GM19240 (cell line): Measurements from ENCODE around the gene NFATC2IP.
A peak's percentile ranks its signal among the peaks of the same experiment; 100 is the strongest.
"Not testable (repeated sequence)": the region's sequence is repeated elsewhere in the genome, so short reads cannot be mapped to it uniquely, and the experiment has no call there.

Experiments used
- DNase-seq: peaks from one replicate; pipeline ENCODE4 v3.0.0; 2011; ENCODE audit warnings: low spot score; ENCODE audit not compliant: insufficient read length

The NFATC2IP gene

DNA sequence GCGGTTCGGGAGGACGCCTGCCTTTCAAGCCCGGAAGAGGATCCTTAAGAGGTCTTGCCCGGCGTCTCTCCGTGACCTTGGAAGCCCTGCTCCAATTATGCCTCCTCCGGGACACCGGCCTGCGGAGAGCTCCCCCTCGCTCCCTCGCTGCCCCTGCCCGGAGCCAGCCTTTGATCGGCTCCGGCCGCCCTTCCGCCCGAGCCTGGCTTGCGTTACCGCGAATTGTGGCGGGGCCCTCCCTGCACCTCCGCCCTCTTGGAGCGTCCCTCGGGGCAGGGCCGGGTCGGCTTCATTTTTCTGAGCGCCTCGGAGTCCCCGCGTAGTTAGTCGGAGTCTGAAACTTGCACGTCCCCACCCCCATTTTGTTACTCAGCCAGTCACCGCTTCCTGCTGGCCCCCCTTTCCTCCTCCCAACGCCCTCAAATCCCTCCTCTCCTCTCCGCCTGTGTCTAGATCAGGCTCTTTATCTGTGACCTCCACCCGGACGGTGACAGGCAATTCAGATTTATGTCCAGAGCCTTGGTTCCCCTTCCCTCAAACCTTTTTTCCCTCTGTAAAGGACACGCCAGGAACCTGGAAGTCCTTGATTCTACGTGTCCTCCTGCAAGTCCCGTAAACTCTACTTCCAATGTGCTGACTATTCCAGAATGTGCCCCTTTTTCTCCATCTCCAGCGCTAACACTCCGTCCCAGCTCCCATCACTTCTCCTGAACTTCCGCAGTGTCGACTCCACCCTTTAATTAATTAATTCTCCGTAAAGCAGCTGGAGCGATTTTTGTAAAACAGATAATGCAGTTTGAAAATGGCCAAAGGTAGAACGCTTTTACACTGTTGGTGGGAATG is 25.1 kb upstream of the NFATC2IP start:
- DNase-seq: no peak

DNA sequence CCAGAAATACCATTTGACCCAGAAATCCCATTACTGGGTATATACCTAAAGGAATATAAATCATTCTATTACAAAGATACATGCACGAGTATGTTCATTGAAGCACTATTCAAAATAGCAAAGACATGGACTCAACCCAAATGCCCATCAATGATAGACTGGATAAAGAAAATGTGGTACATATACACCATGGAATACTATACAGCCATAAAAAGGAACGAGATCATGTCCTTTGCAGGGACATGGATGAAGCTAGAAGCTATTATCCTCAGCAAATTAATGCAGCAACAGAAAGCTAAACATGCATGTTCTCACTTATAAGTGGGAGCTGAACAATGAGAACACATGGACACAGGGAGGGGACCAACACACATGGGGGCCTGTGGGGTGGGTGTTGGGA is 24.5 kb upstream of the NFATC2IP start:
- DNase-seq: not testable (repeated sequence)

GRCh38 chr16:28927815-28928214 is 22.9 kb upstream of the NFATC2IP start:
- no peak for DNase-seq

GRCh38 chr16:28930203-28930602 is 20.5 kb upstream of the NFATC2IP start:
- no peak for DNase-seq

DNA sequence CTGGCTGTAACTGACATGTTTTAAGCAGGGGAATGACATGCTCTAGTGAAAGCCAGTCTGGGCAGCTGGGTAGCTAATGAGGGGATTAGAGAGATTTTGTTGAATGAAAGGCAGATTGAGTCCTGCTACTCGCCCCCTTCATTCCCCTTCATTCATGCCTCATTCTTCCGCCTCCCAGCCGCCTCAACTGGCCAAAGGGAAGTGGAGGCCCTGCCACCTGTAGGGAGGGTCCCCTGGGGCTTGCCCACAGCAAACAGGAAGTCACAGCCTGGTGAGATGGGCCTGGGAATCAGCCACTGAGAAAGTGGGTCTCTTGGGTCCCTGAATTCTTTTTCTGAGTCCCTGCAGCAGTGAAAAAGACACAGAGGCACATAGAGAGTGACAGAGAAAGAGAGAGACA is 20.1 kb upstream of the NFATC2IP start:
- DNase-seq: no peak

- no peak for DNase-seq
Observed at GRCh38 chr16:28931801-28932225, 18.9 kb upstream of the NFATC2IP start, which contains the start of gene CD19. CD19 (plus strand) TSS chr16:28931971; CDS start chr16:28932001, 30 bp downstream.

GRCh38 chr16:28932339-28933141 is 18.2 kb upstream of the NFATC2IP start:
- no peak for DNase-seq

DNA sequence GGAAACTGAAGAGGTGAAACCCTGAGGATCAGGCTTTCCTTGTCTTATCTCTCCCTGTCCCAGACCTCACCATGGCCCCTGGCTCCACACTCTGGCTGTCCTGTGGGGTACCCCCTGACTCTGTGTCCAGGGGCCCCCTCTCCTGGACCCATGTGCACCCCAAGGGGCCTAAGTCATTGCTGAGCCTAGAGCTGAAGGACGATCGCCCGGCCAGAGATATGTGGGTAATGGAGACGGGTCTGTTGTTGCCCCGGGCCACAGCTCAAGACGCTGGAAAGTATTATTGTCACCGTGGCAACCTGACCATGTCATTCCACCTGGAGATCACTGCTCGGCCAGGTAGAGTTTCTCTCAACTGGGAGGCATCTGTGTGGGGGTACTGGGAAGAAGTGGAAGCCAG is 17.6 kb upstream of the NFATC2IP start:
- DNase-seq: no peak

- DNase-seq: no peak
Observed at GRCh38 chr16:28935346-28935745, 15.4 kb upstream of the NFATC2IP start.

DNA sequence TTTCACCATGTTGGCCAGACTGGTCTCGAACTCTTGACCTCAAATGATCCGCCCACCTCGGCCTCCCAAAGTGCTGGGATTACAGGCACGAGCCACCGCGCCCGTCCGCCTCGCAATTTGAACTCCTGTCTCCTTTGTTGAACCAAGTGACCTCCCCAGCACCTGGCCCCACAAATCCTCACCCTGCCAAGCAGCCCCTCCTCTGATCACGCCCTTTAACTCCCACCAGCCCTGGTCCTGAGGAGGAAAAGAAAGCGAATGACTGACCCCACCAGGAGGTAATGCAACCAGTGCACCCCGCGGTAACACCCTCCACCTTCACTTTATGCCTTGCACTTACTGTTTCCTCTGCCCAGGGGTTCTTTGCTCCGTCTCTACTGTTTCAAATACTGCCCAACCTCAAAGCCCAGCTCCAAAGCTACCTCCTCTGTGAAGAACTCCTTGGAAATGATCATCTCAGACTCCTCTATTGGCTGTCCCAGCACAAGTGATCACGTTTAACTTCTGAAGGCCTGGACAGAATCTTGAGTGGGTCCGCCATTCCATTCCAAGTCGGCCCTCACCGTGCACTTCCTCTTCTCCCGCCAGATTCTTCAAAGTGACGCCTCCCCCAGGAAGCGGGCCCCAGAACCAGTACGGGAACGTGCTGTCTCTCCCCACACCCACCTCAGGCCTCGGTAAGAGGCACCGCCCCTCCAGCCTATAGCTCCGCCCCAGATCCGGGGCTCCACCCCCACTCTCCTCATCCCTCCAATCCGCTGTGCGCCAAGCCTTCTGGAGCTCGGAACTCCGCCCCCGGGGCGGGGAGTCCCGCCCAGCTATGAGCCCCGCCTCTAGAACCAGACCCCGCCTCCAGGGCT is 14.6 kb upstream of the NFATC2IP start:
- peak; percentile 70 for DNase-seq

DNA sequence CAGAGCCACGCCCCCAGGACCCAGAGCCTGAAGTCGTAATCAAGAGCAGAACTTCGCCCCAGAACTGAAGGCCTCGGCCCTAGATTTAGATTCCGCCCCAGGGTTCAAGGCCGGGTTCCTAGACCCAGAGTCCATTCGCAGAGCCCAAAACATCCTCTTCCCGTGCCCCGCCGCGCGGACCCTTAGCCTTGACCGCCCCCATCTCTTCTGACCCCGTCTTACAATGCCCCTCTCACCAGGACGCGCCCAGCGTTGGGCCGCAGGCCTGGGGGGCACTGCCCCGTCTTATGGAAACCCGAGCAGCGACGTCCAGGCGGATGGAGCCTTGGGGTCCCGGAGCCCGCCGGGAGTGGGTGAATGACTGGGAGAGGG is 14.0 kb upstream of the NFATC2IP start:
- DNase-seq: no peak

DNA sequence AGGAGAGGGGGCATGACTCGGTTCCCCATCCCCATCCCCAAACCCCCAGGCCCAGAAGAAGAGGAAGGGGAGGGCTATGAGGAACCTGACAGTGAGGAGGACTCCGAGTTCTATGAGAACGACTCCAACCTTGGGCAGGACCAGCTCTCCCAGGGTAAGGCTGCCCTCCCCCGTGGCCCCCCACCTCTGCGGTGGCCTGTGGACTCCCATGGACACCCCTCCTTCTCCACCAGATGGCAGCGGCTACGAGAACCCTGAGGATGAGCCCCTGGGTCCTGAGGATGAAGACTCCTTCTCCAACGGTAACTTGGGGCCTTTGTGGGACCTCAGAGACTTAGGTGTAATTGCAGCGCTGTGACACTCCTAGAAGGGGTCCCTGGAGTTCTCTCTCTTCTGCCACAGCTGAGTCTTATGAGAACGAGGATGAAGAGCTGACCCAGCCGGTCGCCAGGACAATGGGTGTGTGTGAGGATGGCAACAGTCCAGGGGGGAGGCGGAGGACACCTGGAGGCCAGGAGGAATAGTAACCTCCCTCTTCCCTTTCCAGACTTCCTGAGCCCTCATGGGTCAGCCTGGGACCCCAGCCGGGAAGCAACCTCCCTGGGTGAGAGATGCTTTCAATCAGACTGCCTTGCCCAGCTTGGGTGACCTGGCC is 13.4 kb upstream of the NFATC2IP start:
- DNase-seq: no peak

GRCh38 chr16:28938721-28939120 is 12.0 kb upstream of the NFATC2IP start:
- DNase-seq: no peak

DNA sequence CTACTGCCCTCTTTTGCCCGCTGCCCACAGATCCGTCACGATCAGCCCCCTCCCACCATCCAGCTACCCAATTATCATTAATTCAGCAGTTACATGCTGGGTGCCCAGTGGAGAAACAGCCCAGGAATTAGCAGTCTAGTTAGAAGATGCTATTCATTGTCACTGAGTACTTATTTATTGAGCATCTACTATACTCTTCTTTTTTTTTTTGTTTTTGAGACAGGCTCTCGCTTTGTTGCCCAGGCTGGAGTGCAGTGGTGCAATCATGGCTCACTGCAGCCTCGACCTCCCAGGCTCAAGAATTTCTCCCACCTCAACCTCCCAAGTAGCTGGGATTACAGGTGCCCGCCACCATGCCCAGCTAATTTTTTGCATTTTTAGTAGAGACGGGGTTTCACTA is 10.9 kb upstream of the NFATC2IP start:
- DNase-seq: not testable (repeated sequence)

DNA sequence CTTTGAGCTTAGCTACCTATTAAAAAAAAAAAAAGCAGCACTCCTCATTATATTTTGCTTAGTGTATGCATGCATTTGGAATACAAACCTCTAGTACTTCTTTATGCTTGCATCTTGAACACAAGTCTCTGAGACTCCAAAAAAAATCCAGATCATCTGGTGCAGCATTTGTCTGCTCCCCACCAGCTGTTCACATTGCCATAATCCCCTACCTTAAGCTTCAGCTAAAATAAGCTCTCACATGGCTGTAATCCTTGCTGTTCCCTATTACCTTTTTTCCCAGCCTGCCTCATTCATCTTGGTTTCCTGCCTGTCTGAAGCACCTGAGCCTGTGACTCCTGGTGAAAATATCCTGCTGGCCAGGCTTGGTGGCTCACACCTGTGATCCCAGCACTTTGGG is 7.5 kb upstream of the NFATC2IP start:
- no peak for DNase-seq

DNA sequence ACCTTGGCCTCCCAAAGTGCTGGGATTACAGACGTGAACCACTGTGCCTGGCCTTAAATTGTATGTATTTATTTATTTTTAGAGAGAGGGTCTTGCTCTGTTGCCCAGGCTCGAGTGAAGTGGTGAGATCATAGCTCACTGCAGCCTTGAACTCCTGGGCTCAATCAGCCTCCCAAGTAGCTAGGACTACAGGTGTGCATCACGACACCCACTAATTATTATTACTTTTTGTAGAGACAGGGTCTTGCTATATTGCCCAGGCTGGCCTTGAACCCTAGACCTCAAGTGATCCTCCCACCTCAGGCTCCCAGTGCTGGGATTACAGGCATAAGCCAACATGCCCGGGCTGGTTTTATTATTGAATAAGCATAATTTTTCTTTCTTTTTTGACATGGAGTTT is 4.1 kb upstream of the NFATC2IP start:
- DNase-seq: no peak

DNA sequence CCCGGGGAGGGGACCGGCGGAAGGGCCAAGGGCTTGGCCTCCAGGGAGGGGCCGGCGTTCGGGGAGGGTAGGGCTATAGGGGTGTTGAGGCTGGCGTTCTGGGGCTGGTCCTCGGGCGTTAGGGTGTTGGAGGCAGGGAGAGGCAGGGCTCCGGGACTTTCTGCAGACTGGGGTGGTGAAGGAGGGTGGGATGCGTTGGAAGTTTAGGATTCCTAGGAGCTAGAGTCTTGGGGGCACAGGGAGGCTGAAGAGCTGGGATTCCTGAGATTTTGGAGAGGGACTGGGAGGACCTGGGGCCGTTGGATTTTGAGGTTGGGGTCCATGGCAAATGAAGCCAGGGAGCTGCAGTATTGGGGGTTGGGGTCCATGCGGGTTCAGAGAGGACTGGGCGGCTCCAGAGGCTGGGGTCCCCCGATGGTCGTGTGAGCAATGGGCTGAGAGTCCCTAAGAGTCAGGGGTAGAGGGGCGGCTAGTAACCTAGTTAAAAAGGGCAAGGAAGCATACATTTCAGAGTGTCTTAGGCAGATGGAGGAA is 740 bp downstream of the NFATC2IP start:
- no peak for DNase-seq

DNA sequence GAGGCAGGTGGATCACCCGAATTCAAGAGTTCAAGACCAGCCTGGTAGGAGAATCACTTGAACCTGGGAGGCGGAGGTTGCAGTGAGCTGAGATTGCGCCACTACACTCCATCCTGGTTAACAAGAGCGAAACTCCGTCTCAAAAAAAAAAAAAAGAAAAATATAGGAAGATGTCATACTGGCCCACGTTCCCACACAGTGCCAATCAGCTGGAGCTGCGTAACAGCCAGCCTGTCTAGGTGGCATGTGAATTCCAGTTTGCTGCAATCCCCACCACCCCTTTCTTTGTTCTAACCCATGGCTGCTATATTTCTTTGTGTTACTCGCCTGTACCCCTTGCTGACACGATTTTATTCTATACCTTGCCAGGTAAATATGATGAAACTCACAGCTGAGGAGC is 7.5 kb downstream of the NFATC2IP start:
- no peak for DNase-seq

DNA sequence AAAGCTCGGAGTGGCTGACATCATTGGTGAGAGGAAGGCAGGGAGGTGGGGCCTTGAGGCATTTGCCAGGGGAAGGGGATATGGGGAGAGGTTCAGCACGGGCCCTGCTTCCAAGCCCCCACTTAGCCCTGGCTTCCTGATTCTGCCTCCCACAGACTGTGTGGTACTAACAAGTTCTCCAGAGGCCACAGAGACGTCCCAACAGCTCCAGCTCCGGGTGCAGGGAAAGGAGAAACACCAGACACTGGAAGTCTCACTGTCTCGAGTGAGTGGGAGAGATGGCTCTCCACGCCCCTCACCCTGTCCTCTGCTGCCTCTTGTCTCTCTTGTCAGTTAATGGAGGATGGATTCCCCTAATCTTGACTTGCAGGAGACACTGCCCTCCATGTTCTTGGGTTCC is 8.1 kb downstream of the NFATC2IP start:
- DNase-seq: no peak

- no peak for DNase-seq
Observed at GRCh38 chr16:28964072-28964471, 13.3 kb downstream of the NFATC2IP start.

- DNase-seq: no peak
Observed at GRCh38 chr16:28964496-28964895, 13.8 kb downstream of the NFATC2IP start.
